Activated T-cell treated with anti-CD3 and anti-CD28 coated beads, Interleukin-2, amount 50 U/mL, for 4 hours (primary cell): ENCODE measurements around the gene LYAR. TPM values are rescaled to one million over a fixed set of nuclear protein-coding genes. Genes with fewer than 3 reads are reported as not detected.

Source experiments
- ATAC-seq, 2 donors: fragments of 200-7000 bp; cut with Tn5 transposase; one replicate each; pipeline ENCODE4 v1.10.0; 2021
- DNase-seq: peaks from one replicate; pipeline ENCODE4 v3.0.0-alpha.2; 2020
- H3K27me3 Mint-ChIP-seq: one replicate; pipeline ENCODE4 v1.8.0; 2021; ENCODE audit warnings: low read depth, mixed read lengths
- H3K36me3 Mint-ChIP-seq: one replicate; pipeline ENCODE4 v1.8.0; 2022; ENCODE audit warnings: mixed read lengths; ENCODE audit not compliant: insufficient read depth
- H3K4me1 Mint-ChIP-seq: one replicate; pipeline ENCODE4 v1.8.0; 2021; ENCODE audit warnings: low read depth, mixed read lengths
- H3K4me3 Mint-ChIP-seq: one replicate; pipeline ENCODE4 v1.8.0; 2021; ENCODE audit warnings: mild to moderate bottlenecking, moderate library complexity, mixed read lengths
- H3K9me3 Mint-ChIP-seq: one replicate; pipeline ENCODE4 v1.8.0; 2021; ENCODE audit warnings: mixed read lengths
- total RNA-seq, 3 donors: library from RNA; stranded (reverse); gene quantifications; one replicate each; pipeline ENCODE4 v1.2.1, GENCODE V29; 2021

The LYAR gene
- total RNA-seq, 3 donors from 2014 or later, result 114 to 129 (median 118) TPM

- no peaks in the 10 kb centered on the region for H3K27me3 Mint-ChIP-seq
- no peak overlapping the region for H3K4me3 Mint-ChIP-seq
- H3K4me1 Mint-ChIP-seq, result peaks cover 32% of the 10 kb centered on the region
- no peaks in the 10 kb centered on the region for H3K9me3 Mint-ChIP-seq
- H3K36me3 Mint-ChIP-seq, result peaks cover 27% of the 10 kb centered on the region
- DNase-seq, result no peak
- no peak for ATAC-seq
These were observed 6.4 kb upstream of the LYAR start for GRCh38 chr4:4296283-4296846.

- Mint-ChIP-seq H3K36me3 (peaks cover 21% of the 10 kb centered on the region), H3K4me1 (peaks cover 41% of the 10 kb centered on the region), H3K4me3 (no peak overlapping the region), H3K9me3 (no peaks in the 10 kb centered on the region), H3K27me3 (no peaks in the 10 kb centered on the region)
- ATAC-seq (no peak), DNase-seq (no peak)
These were observed 3.3 kb upstream of the LYAR start for GRCh38 chr4:4293279-4293678.

DNA sequence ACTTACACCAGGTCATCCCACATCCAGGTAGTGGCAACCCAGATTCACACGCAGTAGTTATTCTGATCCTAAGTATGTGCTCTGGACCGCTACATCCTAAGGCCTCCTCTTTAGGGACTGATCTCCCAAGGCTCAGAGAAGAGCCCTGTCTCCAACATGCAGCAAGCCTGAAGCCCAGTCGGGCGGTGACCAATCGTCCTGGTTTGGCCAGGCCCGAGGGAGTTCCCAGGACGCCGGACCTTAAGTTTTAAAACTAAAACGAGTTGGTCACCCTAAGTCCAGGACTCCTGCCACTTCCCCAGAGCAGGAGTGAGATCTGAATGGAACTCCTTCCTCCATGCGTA lies 385 bp downstream of the LYAR start:
- DNase-seq (no peak), ATAC-seq (peak; percentile 11 to 19)
- peaks cover 24% of the 10 kb centered on the region for H3K36me3 Mint-ChIP-seq
- no peaks in the 10 kb centered on the region for H3K9me3 Mint-ChIP-seq
- H3K4me3 Mint-ChIP-seq, result peak overlapping the region; percentile 98
- H3K4me1 Mint-ChIP-seq, result peaks cover 52% of the 10 kb centered on the region
- no peaks in the 10 kb centered on the region for H3K27me3 Mint-ChIP-seq

DNA sequence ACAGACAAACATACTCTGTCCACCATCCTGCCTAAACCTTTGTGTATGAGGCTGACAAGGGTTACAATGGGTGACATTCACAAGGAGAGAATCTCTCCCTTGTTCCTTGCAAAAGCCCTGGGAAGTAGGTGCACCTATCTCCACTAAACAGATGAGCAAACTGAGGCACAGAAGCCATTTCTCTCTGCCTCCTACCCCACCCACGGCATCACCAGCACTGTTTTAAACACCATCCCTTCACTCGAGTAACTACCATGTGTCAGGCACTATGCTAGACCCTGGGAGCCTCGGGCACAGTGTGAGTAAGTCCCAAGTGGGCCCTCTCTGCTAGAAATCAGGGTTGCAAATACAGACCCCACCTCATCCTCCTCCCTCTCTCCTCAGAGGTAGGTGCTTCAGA lies 899 bp downstream of the LYAR start:
- ATAC-seq, result no peak
- Mint-ChIP-seq H3K4me3 (peak overlapping the region; percentile 98), H3K27me3 (no peaks in the 10 kb centered on the region), H3K9me3 (no peaks in the 10 kb centered on the region), H3K4me1 (peaks cover 53% of the 10 kb centered on the region), H3K36me3 (peaks cover 25% of the 10 kb centered on the region)
- DNase-seq, result no peak

DNA sequence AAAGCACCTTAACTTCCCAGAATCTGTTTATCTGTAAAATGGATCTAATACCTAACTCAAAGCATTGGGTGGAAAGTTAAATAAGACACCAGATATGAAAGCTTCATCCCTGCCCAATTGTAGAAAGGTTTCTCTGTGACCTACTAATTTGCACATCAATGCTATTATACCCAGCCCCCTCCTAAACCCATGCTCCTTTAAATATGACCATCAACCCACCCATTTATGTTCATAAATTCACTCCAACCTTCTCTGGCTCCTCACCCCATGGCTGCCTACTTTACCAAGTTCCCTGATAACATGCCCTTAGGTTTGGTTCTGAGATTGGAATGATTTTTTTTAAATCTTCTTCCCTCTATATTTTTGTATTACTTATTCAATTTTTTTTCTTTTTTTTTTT lies 1.9 kb downstream of the LYAR start:
- DNase-seq (no peak), ATAC-seq (no peak)
- Mint-ChIP-seq H3K9me3 (no peaks in the 10 kb centered on the region), H3K4me1 (peaks cover 53% of the 10 kb centered on the region), H3K4me3 (peak overlapping the region; percentile 42), H3K27me3 (no peaks in the 10 kb centered on the region), H3K36me3 (peaks cover 28% of the 10 kb centered on the region)

GRCh38 chr4:4284827-4285618 lies 4.9 kb downstream of the LYAR start:
- Mint-ChIP-seq H3K4me3 (no peak overlapping the region), H3K36me3 (peaks cover 42% of the 10 kb centered on the region), H3K9me3 (no peaks in the 10 kb centered on the region), H3K27me3 (no peaks in the 10 kb centered on the region), H3K4me1 (peaks cover 33% of the 10 kb centered on the region)
- ATAC-seq, result no peak
- DNase-seq, result no peak

DNA sequence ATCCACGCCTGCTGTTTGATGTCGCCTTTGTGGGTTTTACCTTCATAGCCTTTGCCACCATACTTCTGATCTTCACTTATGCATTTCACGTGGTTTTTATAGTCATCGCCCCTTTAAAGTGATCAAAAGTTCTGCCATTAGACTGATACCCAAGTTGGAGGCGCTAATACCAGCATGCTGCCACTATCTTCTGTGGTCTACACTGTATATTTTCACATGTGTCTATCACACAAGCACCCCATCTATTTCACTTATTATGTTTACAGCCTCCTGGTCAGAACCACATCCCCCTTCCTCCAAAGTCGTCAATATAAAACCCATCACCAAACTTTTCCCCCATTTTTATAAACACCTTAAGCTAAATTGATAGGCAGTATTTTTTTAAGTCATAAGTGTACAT lies 8.2 kb downstream of the LYAR start:
- DNase-seq, result no peak
- no peak overlapping the region for H3K4me3 Mint-ChIP-seq
- peaks cover 53% of the 10 kb centered on the region for H3K36me3 Mint-ChIP-seq
- peaks cover 12% of the 10 kb centered on the region for H3K4me1 Mint-ChIP-seq
- no peaks in the 10 kb centered on the region for H3K9me3 Mint-ChIP-seq
- ATAC-seq, result no peak
- no peaks in the 10 kb centered on the region for H3K27me3 Mint-ChIP-seq

DNA sequence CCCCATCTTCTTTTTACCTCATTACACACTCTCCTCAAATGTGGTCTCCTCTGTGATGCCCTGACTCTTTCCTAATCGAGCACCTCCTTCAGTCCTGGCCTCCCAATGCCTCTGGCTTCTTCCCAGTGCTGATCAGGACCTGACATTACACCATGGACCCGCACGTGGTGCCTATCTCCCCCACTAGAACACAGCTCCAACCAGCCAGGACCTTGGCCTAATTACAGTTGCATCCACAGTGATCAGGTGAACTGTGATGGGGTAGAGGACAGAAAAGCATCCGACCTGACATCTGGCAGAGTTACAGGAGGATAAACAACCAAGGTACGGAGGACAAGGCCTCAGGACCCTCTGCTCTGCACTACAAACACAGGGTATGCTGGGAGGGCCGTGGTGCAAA lies 12.4 kb downstream of the LYAR start:
- ATAC-seq (no peak), DNase-seq (no peak)
- Mint-ChIP-seq H3K36me3 (peaks cover 59% of the 10 kb centered on the region), H3K4me1 (peaks cover 1% of the 10 kb centered on the region), H3K4me3 (no peak overlapping the region), H3K9me3 (no peaks in the 10 kb centered on the region), H3K27me3 (no peaks in the 10 kb centered on the region)

DNA sequence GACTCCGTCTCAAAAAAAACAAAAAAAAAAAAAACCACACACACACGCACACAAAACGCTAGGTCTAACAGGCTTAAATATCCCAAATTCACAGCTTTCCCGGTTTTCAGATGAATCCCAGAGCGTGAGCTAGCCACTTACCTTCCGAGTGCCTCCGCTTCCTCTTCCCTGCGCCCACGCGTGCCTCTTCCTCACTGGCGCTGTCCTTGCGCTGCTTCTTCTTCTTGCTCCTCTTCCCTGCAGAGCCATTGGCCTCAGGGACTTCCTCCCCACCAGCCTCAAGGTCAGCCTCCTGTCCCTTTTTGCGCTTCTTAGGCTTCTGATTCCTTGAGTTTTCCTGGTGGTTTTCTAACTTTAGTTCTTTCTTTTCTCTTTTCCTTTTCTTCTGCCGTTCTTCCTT lies 15.7 kb downstream of the LYAR start:
- H3K9me3 Mint-ChIP-seq, result no peaks in the 10 kb centered on the region
- peaks cover 19% of the 10 kb centered on the region for H3K4me1 Mint-ChIP-seq
- peaks cover 55% of the 10 kb centered on the region for H3K36me3 Mint-ChIP-seq
- no peaks in the 10 kb centered on the region for H3K27me3 Mint-ChIP-seq
- no peak for ATAC-seq
- no peak overlapping the region for H3K4me3 Mint-ChIP-seq
- no peak for DNase-seq

- DNase-seq (no peak), ATAC-seq (no peak)
- H3K9me3 Mint-ChIP-seq, result no peaks in the 10 kb centered on the region
- H3K27me3 Mint-ChIP-seq, result no peaks in the 10 kb centered on the region
- H3K36me3 Mint-ChIP-seq, result peaks cover 56% of the 10 kb centered on the region
- H3K4me1 Mint-ChIP-seq, result peaks cover 30% of the 10 kb centered on the region
- H3K4me3 Mint-ChIP-seq, result no peak overlapping the region
These were observed 18.0 kb downstream of the LYAR start for GRCh38 chr4:4271912-4272311.

- Mint-ChIP-seq H3K9me3 (no peaks in the 10 kb centered on the region), H3K4me1 (peaks cover 33% of the 10 kb centered on the region), H3K4me3 (no peak overlapping the region), H3K27me3 (no peaks in the 10 kb centered on the region), H3K36me3 (peaks cover 52% of the 10 kb centered on the region)
- DNase-seq, result no peak
- no peak for ATAC-seq
These were observed 19.4 kb downstream of the LYAR start for GRCh38 chr4:4270529-4270928.

DNA sequence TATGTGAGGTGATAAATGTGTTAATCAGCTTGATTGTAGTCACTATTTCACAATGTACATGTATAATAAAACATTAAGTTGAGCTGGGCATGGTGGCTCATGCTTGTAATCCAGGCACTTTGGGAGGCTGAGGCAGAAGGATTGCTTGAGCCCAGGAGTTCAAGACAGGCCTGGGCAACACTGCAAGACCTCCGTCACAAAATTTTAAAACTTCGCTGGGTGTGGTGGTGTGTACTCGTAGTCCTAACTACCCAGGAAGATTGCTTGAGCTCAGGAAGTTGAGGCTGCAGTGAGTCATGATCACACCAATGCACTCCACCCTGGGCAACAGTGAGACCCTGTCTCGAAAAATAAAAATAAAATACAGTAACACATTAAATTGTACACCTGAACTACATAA lies 20.1 kb downstream of the LYAR start:
- Mint-ChIP-seq H3K9me3 (no peaks in the 10 kb centered on the region), H3K27me3 (no peaks in the 10 kb centered on the region), H3K4me3 (peak overlapping the region; percentile 62), H3K4me1 (peaks cover 33% of the 10 kb centered on the region), H3K36me3 (peaks cover 48% of the 10 kb centered on the region)
- peak in 1 of 2 donors; percentile 53 for ATAC-seq
- no peak for DNase-seq

GRCh38 chr4:4269331-4269731 lies 20.6 kb downstream of the LYAR start:
- H3K36me3 Mint-ChIP-seq, result peaks cover 42% of the 10 kb centered on the region
- ATAC-seq (peak in 1 of 2 donors; percentile 52), DNase-seq (no peak)
- H3K4me1 Mint-ChIP-seq, result peaks cover 33% of the 10 kb centered on the region
- H3K27me3 Mint-ChIP-seq, result no peaks in the 10 kb centered on the region
- no peaks in the 10 kb centered on the region for H3K9me3 Mint-ChIP-seq
- peak overlapping the region; percentile 62 for H3K4me3 Mint-ChIP-seq

DNA sequence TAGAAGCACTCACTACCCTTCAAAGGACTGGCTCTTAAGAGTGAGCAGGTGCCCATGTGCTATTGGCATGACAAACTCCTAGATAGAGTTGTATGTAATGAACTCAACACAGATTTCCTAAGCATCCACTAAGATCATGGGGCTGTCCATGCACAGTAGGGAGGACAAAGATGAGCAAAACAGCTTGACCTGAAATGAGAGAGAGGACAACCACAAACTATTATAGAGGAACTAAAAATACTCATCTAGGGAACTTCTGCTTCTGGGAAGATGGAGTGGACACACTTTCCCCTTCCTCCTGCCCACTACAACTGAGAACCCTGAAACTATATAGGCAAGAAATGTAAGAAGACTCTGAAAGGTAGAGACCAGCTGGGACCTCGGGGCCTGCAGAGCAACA lies 21.2 kb downstream of the LYAR start:
- Mint-ChIP-seq H3K27me3 (no peaks in the 10 kb centered on the region), H3K9me3 (no peaks in the 10 kb centered on the region), H3K36me3 (peaks cover 40% of the 10 kb centered on the region), H3K4me3 (peak overlapping the region; percentile 62), H3K4me1 (peaks cover 31% of the 10 kb centered on the region)
- DNase-seq (no peak), ATAC-seq (no peak)

GRCh38 chr4:4267981-4268380 lies 22.0 kb downstream of the LYAR start:
- peak overlapping the region; percentile 38 for H3K4me3 Mint-ChIP-seq
- no peaks in the 10 kb centered on the region for H3K9me3 Mint-ChIP-seq
- H3K4me1 Mint-ChIP-seq, result peaks cover 31% of the 10 kb centered on the region
- ATAC-seq (no peak), DNase-seq (no peak)
- H3K36me3 Mint-ChIP-seq, result peaks cover 34% of the 10 kb centered on the region
- H3K27me3 Mint-ChIP-seq, result no peaks in the 10 kb centered on the region
